ENCODE results near the gene PLA2G6. TPM values are rescaled to one million over a fixed set of nuclear protein-coding genes. Genes with fewer than 3 reads are reported as not detected.

Gene PLA2G6
- total RNA-seq, 1 experiment from 2014 or later: 6.0 TPM

- no TSS peak for BruUV-seq (replicated peaks)
- TF ChIP-seq EZH2 (IDR thresholded peaks at IDR 0.05; ENCODE audit: low read length, unreplicated experiment) (no peak), EZH2phosphoT487 (IDR thresholded peaks at IDR 0.05; ENCODE audit: borderline replicate concordance, low read length) (no peak)
- TF ChIP-seq, protein P1, sequence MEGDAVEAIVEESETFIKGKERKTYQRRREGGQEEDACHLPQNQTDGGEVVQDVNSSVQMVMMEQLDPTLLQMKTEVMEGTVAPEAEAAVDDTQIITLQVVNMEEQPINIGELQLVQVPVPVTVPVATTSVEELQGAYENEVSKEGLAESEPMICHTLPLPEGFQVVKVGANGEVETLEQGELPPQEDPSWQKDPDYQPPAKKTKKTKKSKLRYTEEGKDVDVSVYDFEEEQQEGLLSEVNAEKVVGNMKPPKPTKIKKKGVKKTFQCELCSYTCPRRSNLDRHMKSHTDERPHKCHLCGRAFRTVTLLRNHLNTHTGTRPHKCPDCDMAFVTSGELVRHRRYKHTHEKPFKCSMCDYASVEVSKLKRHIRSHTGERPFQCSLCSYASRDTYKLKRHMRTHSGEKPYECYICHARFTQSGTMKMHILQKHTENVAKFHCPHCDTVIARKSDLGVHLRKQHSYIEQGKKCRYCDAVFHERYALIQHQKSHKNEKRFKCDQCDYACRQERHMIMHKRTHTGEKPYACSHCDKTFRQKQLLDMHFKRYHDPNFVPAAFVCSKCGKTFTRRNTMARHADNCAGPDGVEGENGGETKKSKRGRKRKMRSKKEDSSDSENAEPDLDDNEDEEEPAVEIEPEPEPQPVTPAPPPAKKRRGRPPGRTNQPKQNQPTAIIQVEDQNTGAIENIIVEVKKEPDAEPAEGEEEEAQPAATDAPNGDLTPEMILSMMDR (conservative IDR thresholded peaks at IDR 0.05; ENCODE audit: low read depth, low read length): peak; percentile 23; the same call in 1 of the 2 replicates
- Histone ChIP-seq H3K9ac (ENCODE audit: low read length) (no peak overlapping the region), H3K79me2 (ENCODE audit: low read length) (no peaks in the 10 kb centered on the region), H3F3A (ENCODE audit: low read length, unreplicated experiment) (no peaks in the 10 kb centered on the region), H3K4me2 (ENCODE audit: low read length) (no peak overlapping the region), H3K27me3 (ENCODE audit: low read length) (no peaks in the 10 kb centered on the region), H4K20me1 (ENCODE audit: low read length) (no peaks in the 10 kb centered on the region), H3K27ac (ENCODE audit: low read length) (peak overlapping the region; percentile 58), H3K9me2 (replicated peaks; ENCODE audit: low read length) (no peaks in the 10 kb centered on the region), H3K4me1 (ENCODE audit: insufficient read depth, low read length) (peaks cover 12% of the 10 kb centered on the region), H3K4me3 (ENCODE audit: low read length) (no peak overlapping the region), H2AFZ (ENCODE audit: low read length) (no peak overlapping the region), H3K36me3 (ENCODE audit: low read depth, low read length) (no peaks in the 10 kb centered on the region), H3K9me3 (ENCODE audit: low read length) (no peaks in the 10 kb centered on the region)
- DNase-seq (peak; percentile 43), ATAC-seq (peak; percentile 61; the same call in 1 of the 2 replicates)
- CTCF ChIA-PET: no interaction called here
- intact Hi-C loops (cut with micrococcal nuclease): no loop called here
- POLR2A ChIA-PET (ENCODE audit: unreplicated experiment): no interaction called here
These were observed 37.6 kb downstream of the PLA2G6 start for GRCh38 chr22:38144025-38144405.

GRCh38 chr22:38142606-38143005 is 39.0 kb downstream of the PLA2G6 start:
- no peak for ATAC-seq
- no TSS peak for BruUV-seq (replicated peaks)
- intact Hi-C loops (cut with micrococcal nuclease): no loop called here
- H3K27me3 ChIP-seq (ENCODE audit: low read length): no peaks in the 10 kb centered on the region
- peaks cover 12% of the 10 kb centered on the region for H3K4me1 ChIP-seq (ENCODE audit: insufficient read depth, low read length)
- ChIA-PET POLR2A (ENCODE audit: unreplicated experiment) (interaction anchor here (0.6 kb wide), 1 partner anchor 89 kb away, joined by 3 read pairs; no protein-coding TSS in a partner anchor), CTCF (no interaction called here)
- no peaks in the 10 kb centered on the region for H3K9me3 ChIP-seq (ENCODE audit: low read length)
- 0 out of 2 replicates have a peak overlapping the region, but pooled peaks have one; percentile 53 for H3K4me2 ChIP-seq (ENCODE audit: low read length)
- no peak for DNase-seq
- no peaks in the 10 kb centered on the region for H3K36me3 ChIP-seq (ENCODE audit: low read depth, low read length)
- H3F3A ChIP-seq (ENCODE audit: low read length, unreplicated experiment): no peaks in the 10 kb centered on the region
- H3K79me2 ChIP-seq (ENCODE audit: low read length): no peaks in the 10 kb centered on the region
- no peak overlapping the region for H3K9ac ChIP-seq (ENCODE audit: low read length)
- no peaks in the 10 kb centered on the region for H4K20me1 ChIP-seq (ENCODE audit: low read length)
- peak overlapping the region; percentile 58; the same call in 1 of the 2 replicates for H3K27ac ChIP-seq (ENCODE audit: low read length)
- H2AFZ ChIP-seq (ENCODE audit: low read length): no peak overlapping the region
- TF ChIP-seq, protein P1 (conservative IDR thresholded peaks at IDR 0.05; ENCODE audit: low read depth, low read length): no peak
- TF ChIP-seq EZH2 (IDR thresholded peaks at IDR 0.05; ENCODE audit: low read length, unreplicated experiment) (no peak), EZH2phosphoT487 (IDR thresholded peaks at IDR 0.05; ENCODE audit: borderline replicate concordance, low read length) (no peak)
- no peak overlapping the region for H3K4me3 ChIP-seq (ENCODE audit: low read length)
- H3K9me2 ChIP-seq (replicated peaks; ENCODE audit: low read length): no peaks in the 10 kb centered on the region

DNA sequence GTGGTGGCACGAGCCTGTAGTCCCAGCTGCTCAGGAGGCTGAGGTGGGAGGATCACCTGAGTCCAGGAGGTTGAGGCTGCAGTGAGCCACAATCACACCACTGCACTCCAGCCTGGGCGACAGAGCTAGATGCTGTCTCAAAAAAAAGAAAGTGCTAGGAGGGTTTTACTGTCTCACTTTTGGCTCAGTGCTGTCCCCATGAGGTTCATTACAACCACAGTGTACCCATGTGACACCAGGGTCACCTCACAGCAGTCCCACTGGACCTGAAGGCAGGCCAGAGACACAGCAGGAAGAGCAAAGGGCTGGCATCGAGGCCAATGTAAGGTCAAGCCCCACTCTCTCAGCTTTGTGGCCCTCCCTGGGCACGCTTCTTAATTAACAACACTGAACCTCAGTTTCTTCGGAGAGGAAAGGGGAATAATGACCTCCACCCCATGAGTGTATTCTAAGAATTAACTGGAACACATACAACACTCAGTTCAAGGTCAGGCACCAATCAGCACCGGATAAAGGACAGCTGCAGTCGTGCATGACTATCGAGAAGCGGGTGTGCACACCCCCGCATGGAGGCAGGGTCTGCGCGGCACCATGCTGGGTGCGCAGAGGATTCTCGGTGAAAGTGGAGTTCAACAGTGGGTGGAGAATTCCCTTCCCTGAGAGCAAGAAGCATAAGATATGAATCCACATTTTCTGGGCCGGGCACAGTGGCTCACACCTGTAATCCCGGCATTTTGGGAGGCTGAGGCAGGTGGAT is 40.2 kb downstream of the PLA2G6 start:
- intact Hi-C loops (cut with micrococcal nuclease): no loop called here
- Histone ChIP-seq H3K27me3 (ENCODE audit: low read length) (no peaks in the 10 kb centered on the region), H3K4me1 (ENCODE audit: insufficient read depth, low read length) (peaks cover 12% of the 10 kb centered on the region), H3K27ac (ENCODE audit: low read length) (no peak overlapping the region), H2AFZ (ENCODE audit: low read length) (no peak overlapping the region), H3F3A (ENCODE audit: low read length, unreplicated experiment) (no peaks in the 10 kb centered on the region), H3K9me2 (replicated peaks; ENCODE audit: low read length) (no peaks in the 10 kb centered on the region), H3K4me2 (ENCODE audit: low read length) (no peak overlapping the region), H4K20me1 (ENCODE audit: low read length) (no peaks in the 10 kb centered on the region), H3K79me2 (ENCODE audit: low read length) (no peaks in the 10 kb centered on the region), H3K4me3 (ENCODE audit: low read length) (no peak overlapping the region), H3K9me3 (ENCODE audit: low read length) (no peaks in the 10 kb centered on the region), H3K36me3 (ENCODE audit: low read depth, low read length) (no peaks in the 10 kb centered on the region), H3K9ac (ENCODE audit: low read length) (no peak overlapping the region)
- POLR2A ChIA-PET (ENCODE audit: unreplicated experiment): no interaction called here
- ATAC-seq (no peak), DNase-seq (no peak)
- no peak for TF ChIP-seq EZH2phosphoT487 (IDR thresholded peaks at IDR 0.05; ENCODE audit: borderline replicate concordance, low read length)
- TF ChIP-seq, protein P1 (conservative IDR thresholded peaks at IDR 0.05; ENCODE audit: low read depth, low read length): no peak
- TF ChIP-seq EZH2 (IDR thresholded peaks at IDR 0.05; ENCODE audit: low read length, unreplicated experiment): no peak
- BruUV-seq (replicated peaks): no TSS peak
- CTCF ChIA-PET: no interaction called here

Measured in PC-3 (cell line).